ENCODE data around the gene IFNA16.

GRCh38 chr9:21210311-21210710 is 6.8 kb downstream of the IFNA16 start:
- TF ChIP-seq CTCF (IDR thresholded peaks at IDR 0.05) (no peak), POLR2A (IDR thresholded peaks at IDR 0.05; ENCODE audit: low read depth) (no peak), POLR2AphosphoS5 (IDR thresholded peaks at IDR 0.05) (no peak), EP300 (IDR thresholded peaks at IDR 0.05) (no peak)
